Peyer's patch (tissue), 4 donors: Measurements from ENCODE around the gene TRIM38.

ENCODE experiments used
- POLR2A ChIP-seq, 2 donors: fragments of 450-650 bp; IDR thresholded peaks; one replicate each; pipeline ENCODE4 v1.5.1; 2017; ENCODE audit warnings: antibody characterized with exemption in 2 of 2, mild to moderate bottlenecking in 2 of 2, moderate library complexity in 2 of 2
- TF ChIP-seq, protein P1 (sequence below), 6 experiments: fragments of 450-650 bp in 4 of 6; fragments of 200-600 bp in 2 of 6; sonication (generic) in 1 of 6; IDR thresholded peaks; one replicate each; pipeline ENCODE4 v1.5.1; 2017 to 2019; ENCODE audit warnings: antibody characterized with exemption in 6 of 6, mild to moderate bottlenecking in 3 of 6, moderate library complexity in 1 of 6

- TF ChIP-seq, protein P1, sequence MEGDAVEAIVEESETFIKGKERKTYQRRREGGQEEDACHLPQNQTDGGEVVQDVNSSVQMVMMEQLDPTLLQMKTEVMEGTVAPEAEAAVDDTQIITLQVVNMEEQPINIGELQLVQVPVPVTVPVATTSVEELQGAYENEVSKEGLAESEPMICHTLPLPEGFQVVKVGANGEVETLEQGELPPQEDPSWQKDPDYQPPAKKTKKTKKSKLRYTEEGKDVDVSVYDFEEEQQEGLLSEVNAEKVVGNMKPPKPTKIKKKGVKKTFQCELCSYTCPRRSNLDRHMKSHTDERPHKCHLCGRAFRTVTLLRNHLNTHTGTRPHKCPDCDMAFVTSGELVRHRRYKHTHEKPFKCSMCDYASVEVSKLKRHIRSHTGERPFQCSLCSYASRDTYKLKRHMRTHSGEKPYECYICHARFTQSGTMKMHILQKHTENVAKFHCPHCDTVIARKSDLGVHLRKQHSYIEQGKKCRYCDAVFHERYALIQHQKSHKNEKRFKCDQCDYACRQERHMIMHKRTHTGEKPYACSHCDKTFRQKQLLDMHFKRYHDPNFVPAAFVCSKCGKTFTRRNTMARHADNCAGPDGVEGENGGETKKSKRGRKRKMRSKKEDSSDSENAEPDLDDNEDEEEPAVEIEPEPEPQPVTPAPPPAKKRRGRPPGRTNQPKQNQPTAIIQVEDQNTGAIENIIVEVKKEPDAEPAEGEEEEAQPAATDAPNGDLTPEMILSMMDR (IDR thresholded peaks at IDR 0.05) = no peak
- no peak for TF ChIP-seq POLR2A (IDR thresholded peaks at IDR 0.05)
Observed at GRCh38 chr6:25934156-25934555, 28.4 kb upstream of the TRIM38 start.
